HG03378 (cell line): ENCODE data around the gene SLC25A1.
"Not testable (repeated sequence)": the region's sequence is repeated elsewhere in the genome, so short reads cannot be mapped to it uniquely, and the experiment has no call there.

ENCODE experiments used
- ATAC-seq: cut with Tn5 transposase; IDR thresholded peaks from one replicate; pipeline ENCODE4 v1.9.1; 2021; ENCODE audit warnings: mild to moderate bottlenecking, moderate library complexity; ENCODE audit not compliant: unreplicated experiment

SLC25A1 gene

GRCh38 chr22:19168088-19168890 lies 10.2 kb downstream of the SLC25A1 start:
- no peak for ATAC-seq

- ATAC-seq, result no peak
These were observed 11.2 kb downstream of the SLC25A1 start for GRCh38 chr22:19167106-19167869.

GRCh38 chr22:19166421-19166820 lies 12.1 kb downstream of the SLC25A1 start:
- ATAC-seq, result no peak

- no peak for ATAC-seq
These were observed 14.1 kb downstream of the SLC25A1 start for GRCh38 chr22:19164425-19164824.

- not testable (repeated sequence) for ATAC-seq
These were observed 19.9 kb downstream of the SLC25A1 start for GRCh38 chr22:19158649-19159048.

GRCh38 chr22:19156109-19156508 lies 22.4 kb downstream of the SLC25A1 start:
- not testable (repeated sequence) for ATAC-seq

GRCh38 chr22:19152942-19153883 lies 25.3 kb downstream of the SLC25A1 start:
- ATAC-seq, result no peak

GRCh38 chr22:19151329-19152191 lies 27.0 kb downstream of the SLC25A1 start:
- no peak for ATAC-seq

GRCh38 chr22:19150482-19151328 lies 27.8 kb downstream of the SLC25A1 start:
- no peak for ATAC-seq

- no peak for ATAC-seq
These were observed 28.5 kb downstream of the SLC25A1 start, which contains the start of gene GSC2 for GRCh38 chr22:19149991-19150390. GSC2 (minus strand) TSS chr22:19150292; CDS start chr22:19150283, 9 bp downstream.

- ATAC-seq, result no peak
These were observed 29.3 kb downstream of the SLC25A1 start for GRCh38 chr22:19149047-19149883.

GRCh38 chr22:19148417-19149046 lies 30.0 kb downstream of the SLC25A1 start:
- ATAC-seq, result no peak

- ATAC-seq, result no peak
These were observed 31.2 kb downstream of the SLC25A1 start for GRCh38 chr22:19147195-19147780.

- ATAC-seq, result no peak
These were observed 32.1 kb downstream of the SLC25A1 start for GRCh38 chr22:19146215-19146968.

- no peak for ATAC-seq
These were observed 34.6 kb downstream of the SLC25A1 start for GRCh38 chr22:19143967-19144400.

- no peak for ATAC-seq
These were observed 35.3 kb downstream of the SLC25A1 start for GRCh38 chr22:19143212-19143611.

- no peak for ATAC-seq
These were observed 36.1 kb downstream of the SLC25A1 start for GRCh38 chr22:19142394-19142793.
